SK-N-SH (cell line): ENCODE measurements around the gene ACTR1A. TPM values are rescaled to one million over a fixed set of nuclear protein-coding genes. Genes with fewer than 3 reads are reported as not detected.

Experiments used
- CTCF ChIA-PET: fragments of 300-600, 350-600 bp; formaldehyde crosslinking; extraction: SDS; loops from one replicate; lab custom pipeline; 2021; lab: Yijun Ruan, JAX
- POLR2A ChIA-PET: fragments of 350-600 bp; sonication (Branson Sonifier 250); formaldehyde crosslinking; extraction: SDS; loops from one replicate; lab custom pipeline; 2020; ENCODE audit warnings: antibody characterized with exemption, inconsistent platforms; lab: Yijun Ruan, JAX
- DNase-seq: peaks from one replicate; pipeline ENCODE4 v3.0.0; 2012
- H2AFZ ChIP-seq: fragments of 200-600 bp; sonication (generic); 2 replicates; pipeline ENCODE4 v1.8.1; 2016; ENCODE audit warnings: antibody characterized with exemption, mild to moderate bottlenecking, low read depth
- H3F3A ChIP-seq: fragments of 200-600 bp; sonication (generic); replicated peaks from 2 replicates; pipeline ENCODE3; 2016; ENCODE audit warnings: antibody characterized with exemption, mild to moderate bottlenecking; ENCODE audit not compliant: insufficient read depth
- H3K27ac ChIP-seq, 2 experiments: fragments of 200-500 bp in 1 of 2; fragments of 200-600 bp in 1 of 2; sonication (Bioruptor generic) in 1 of 2; sonication (generic), shearing (Covaris generic) in 1 of 2; 2 replicates each; pipeline versions ENCODE4 v1.5.1 to v1.6.1; 2014 to 2016; ENCODE audit warnings: low read depth in 2 of 2, inconsistent platforms in 1 of 2, low read length in 1 of 2, mild to moderate bottlenecking in 1 of 2, mixed read lengths in 1 of 2
- H3K27me3 ChIP-seq: fragments of 200-600 bp; sonication (generic), shearing (Covaris generic); 2 replicates; pipeline ENCODE4 v1.6.1; 2016; ENCODE audit warnings: mixed run types; ENCODE audit not compliant: insufficient read depth
- H3K36me3 ChIP-seq, 2 experiments: fragments of 200-500 bp in 1 of 2; fragments of 200-600 bp in 1 of 2; sonication (Bioruptor generic) in 1 of 2; sonication (generic) in 1 of 2; replicated peaks in 1 of 2; 2 replicates each; pipeline versions ENCODE3 to v1.5.1; 2014 to 2016; ENCODE audit warnings: low read length in 1 of 2, mild to moderate bottlenecking in 1 of 2; ENCODE audit not compliant: insufficient read depth in 2 of 2, control insufficient read depth in 1 of 2
- H3K4me1 ChIP-seq, 2 experiments: fragments of 200-500 bp in 1 of 2; fragments of 200-600 bp in 1 of 2; sonication (Bioruptor generic) in 1 of 2; sonication (generic), shearing (Covaris generic) in 1 of 2; 2 replicates each; pipeline versions ENCODE4 v1.5.1 to v1.6.1; 2014 to 2016; ENCODE audit warnings: low read depth in 1 of 2, low read length in 1 of 2, mixed run types in 1 of 2; ENCODE audit not compliant: insufficient read depth in 2 of 2, control insufficient read depth in 1 of 2
- H3K4me2 ChIP-seq: fragments of 200-600 bp; sonication (generic), shearing (Covaris generic); 2 replicates; pipeline ENCODE4 v1.6.1; 2017; ENCODE audit warnings: mixed run types
- H3K4me3 ChIP-seq, 2 experiments: fragments of 200-500 bp in 1 of 2; fragments of 200-600 bp in 1 of 2; sonication (Bioruptor generic) in 1 of 2; sonication (generic), shearing (Covaris generic) in 1 of 2; 2 replicates each; pipeline versions ENCODE4 v1.5.1 to v1.8.1; 2014 to 2016; ENCODE audit warnings: low read depth in 2 of 2, inconsistent platforms in 1 of 2, low read length in 1 of 2, mild to moderate bottlenecking in 1 of 2, mixed read lengths in 1 of 2, moderate library complexity in 1 of 2
- H3K79me2 ChIP-seq: fragments of 200-600 bp; sonication (generic); 2 replicates; pipeline ENCODE4 v1.8.1; 2017; ENCODE audit warnings: mild to moderate bottlenecking; ENCODE audit not compliant: insufficient read depth
- H3K9ac ChIP-seq: fragments of 200-600 bp; sonication (generic); 2 replicates; pipeline ENCODE4 v1.6.1; 2017; ENCODE audit warnings: mixed run types
- H3K9me2 ChIP-seq: fragments of 200-600 bp; sonication (generic); 2 replicates; pipeline ENCODE4 v1.6.1; 2017; ENCODE audit warnings: mixed run types
- H3K9me3 ChIP-seq: fragments of 200-600 bp; sonication (generic); 2 replicates; pipeline ENCODE4 v1.6.1; 2017; ENCODE audit warnings: mixed run types, mild to moderate bottlenecking, moderate library complexity
- H4K20me1 ChIP-seq: fragments of 200-600 bp; sonication (generic); 2 replicates; pipeline ENCODE4 v1.6.1; 2017; ENCODE audit warnings: mild to moderate bottlenecking, mixed run types; ENCODE audit not compliant: insufficient read depth
- ELF1 ChIP-seq: IDR thresholded peaks from 2 replicates; pipeline ENCODE4 v1.4.0; 2012
- EZH2phosphoT487 ChIP-seq: fragments of 200-600 bp; sonication (generic); IDR thresholded peaks from 2 replicates; pipeline ENCODE4 v1.6.1; 2017; ENCODE audit warnings: low read depth, mixed run types, mild to moderate bottlenecking, antibody characterized with exemption, moderate library complexity, borderline replicate concordance
- FOXJ3 ChIP-seq: sonication (generic); formaldehyde crosslinking; IDR thresholded peaks from 2 replicates; pipeline ENCODE4 v1.5.1; 2020; ENCODE audit warnings: mild to moderate bottlenecking, missing genetic modification reagents
- FOXM1 ChIP-seq: IDR thresholded peaks from 2 replicates; pipeline ENCODE4 v1.4.0; 2012; ENCODE audit warnings: low read depth, mild to moderate bottlenecking
- GABPA ChIP-seq: IDR thresholded peaks from 2 replicates; pipeline ENCODE4 v1.4.0; 2012; ENCODE audit warnings: low read depth, mild to moderate bottlenecking
- JUND ChIP-seq: IDR thresholded peaks from 2 replicates; pipeline ENCODE4 v1.4.0; 2012
- MAX ChIP-seq: IDR thresholded peaks from 2 replicates; pipeline ENCODE4 v1.4.0; 2012; ENCODE audit warnings: low read depth
- MXI1 ChIP-seq: IDR thresholded peaks from 2 replicates; pipeline ENCODE4 v1.6.1; 2012; ENCODE audit warnings: mild to moderate bottlenecking, low read depth, low read length, improper control_type of control experiment
- NFIC ChIP-seq: IDR thresholded peaks from 2 replicates; pipeline ENCODE4 v1.4.0; 2012; ENCODE audit warnings: borderline replicate concordance
- NRF1 ChIP-seq: IDR thresholded peaks from 2 replicates; pipeline ENCODE4 v1.6.1; 2012; ENCODE audit warnings: low read depth, mild to moderate bottlenecking, low read length
- RAD21 ChIP-seq: IDR thresholded peaks from 2 replicates; pipeline ENCODE4 v1.6.1; 2012; ENCODE audit warnings: mild to moderate bottlenecking, low read length
- RCOR1 ChIP-seq: fragments of 150-350 bp; IDR thresholded peaks from 2 replicates; pipeline ENCODE4 v1.6.1; 2017; ENCODE audit warnings: antibody characterized with exemption, low read length
- REST ChIP-seq: IDR thresholded peaks from 2 replicates; pipeline ENCODE4 v1.6.1; 2012; ENCODE audit warnings: mild to moderate bottlenecking, low read depth, low read length, moderate library complexity
- RFX5 ChIP-seq: IDR thresholded peaks from 2 replicates; pipeline ENCODE4 v1.6.1; 2012; ENCODE audit warnings: mild to moderate bottlenecking, improper control_type of control experiment, low read length
- SIN3A ChIP-seq: IDR thresholded peaks from 2 replicates; pipeline ENCODE4 v1.6.1; 2012; ENCODE audit warnings: low read depth, mild to moderate bottlenecking, low read length, moderate library complexity, borderline replicate concordance
- SMC3 ChIP-seq: IDR thresholded peaks from 2 replicates; pipeline ENCODE4 v1.6.1; 2012; ENCODE audit warnings: low read depth, low read length, improper control_type of control experiment
- TCF12 ChIP-seq: IDR thresholded peaks from 2 replicates; pipeline ENCODE4 v1.4.0; 2012
- USF2 ChIP-seq: fragments of 150-350 bp; IDR thresholded peaks from 2 replicates; pipeline ENCODE4 v1.6.1; 2017; ENCODE audit warnings: antibody characterized with exemption, low read length, low read depth, borderline replicate concordance
- WGBS: methylation state at CpG from one replicate; pipeline ENCODE4 v1.1.6; 2017; ENCODE audit warnings: low lambda C conversion rate; 5-methylcytosine and 5-hydroxymethylcytosine counted together
- polyA plus RNA-seq, 3 experiments: library from polyadenylated mRNA; depleted of rRNA; stranded (reverse); fragments of >200 nt; gene quantifications; 2 replicates each; pipeline ENCODE4 v1.2.3, GENCODE V29; 2012

The ACTR1A gene
- polyA plus RNA-seq, 1 of the 3 experiments (the other 2 are of a cell fraction): 106 TPM

GRCh38 chr10:102432162-102432950 is 70.2 kb downstream of the ACTR1A start, which contains the start of gene CUEDC2 (continued):
- TF ChIP-seq USF2: no peak
- TF ChIP-seq SMC3: no peak
- TF ChIP-seq FOXM1: no peak
- TF ChIP-seq ELF1: peak; percentile 73; the same call in 1 of the 2 replicates
- TF ChIP-seq GABPA: peak; percentile 57
- TF ChIP-seq NFIC: no peak
- 0 out of 2 replicates have a peak, but pooled peaks have one; percentile 7 for TF ChIP-seq TCF12
- peak; percentile 74 for TF ChIP-seq RCOR1
- 0 out of 2 replicates have a peak, but pooled peaks have one; percentile 24 for TF ChIP-seq FOXJ3 (CRISPR knock-in tag)
- TF ChIP-seq RAD21: no peak
- no peak for TF ChIP-seq EZH2phosphoT487
- TF ChIP-seq RFX5: no peak
- TF ChIP-seq MXI1: peak; percentile 82
- no peak for TF ChIP-seq JUND
- peak; percentile 82; the same call in 1 of the 2 replicates for TF ChIP-seq SIN3A
- TF ChIP-seq NRF1: no peak

GRCh38 chr10:102431452-102432124 is 70.9 kb downstream of the ACTR1A start:
- Histone ChIP-seq H3K4me3 (peak overlapping the region; percentile 82 to 93), H3K27ac (peak overlapping the region; percentile 55 to 80; a peak in 3 of 4 replicates), H3K4me2 (peak overlapping the region; percentile 98), H4K20me1 (no peaks in the 10 kb centered on the region), H3F3A (peaks cover 5% of the 10 kb centered on the region), H3K4me1 (peaks cover 0 to 6% of the 10 kb centered on the region in 2 experiments; a peak in 1 of 4 replicates), H3K9ac (peak overlapping the region; percentile 94), H3K36me3 (peaks cover 0 to 3% of the 10 kb centered on the region in 2 experiments), H2AFZ (peak overlapping the region; percentile 88), H3K27me3 (no peaks in the 10 kb centered on the region), H3K9me3 (no peaks in the 10 kb centered on the region), H3K79me2 (peaks cover 14% of the 10 kb centered on the region), H3K9me2 (no peaks in the 10 kb centered on the region)
- 2% methylated on average over 2 of the region's 4 CpGs for WGBS
- ChIA-PET POLR2A (interaction anchor here (0.6 to 1.9 kb wide), 9 partner anchors 8 to 1534 kb away, joined by 3 to 41 read pairs (median 5); partner anchors contain the start of genes C10orf95, FBXL15 and NFKB2), CTCF (interaction anchor here (1.0 to 3.3 kb wide), 10 partner anchors 10 to 202 kb away, joined by 3 to 26 read pairs (median 6); partner anchors contain the start of genes C10orf95 and FBXL15)
- TF ChIP-seq MAX (peak; percentile 59), REST (no peak)
- DNase-seq: peak; percentile 57
